ENCODE results near the gene RNF128. TPM values are rescaled to one million over a fixed set of nuclear protein-coding genes. Genes with fewer than 3 reads are reported as not detected.

Gene RNF128
- total RNA-seq, 2 donors from 2014 or later = 28.0 to 41.5 TPM

GRCh38 chrX:106730401-106730800 lies 3.9 kb downstream of the RNF128 start:
- TF ChIP-seq CTCF (IDR thresholded peaks at IDR 0.05) = no peak
- H3K9me3 ChIP-seq = no peaks in the 10 kb centered on the region
- H3K27ac ChIP-seq = no peak overlapping the region
- H3K27me3 ChIP-seq = no peaks in the 10 kb centered on the region
- no peak overlapping the region for H3K9ac ChIP-seq (ENCODE audit: low read depth in 2 of 2, low read length in 2 of 2)
- no peak overlapping the region for H3K4me3 ChIP-seq
- DNase-seq = no peak
- H3K4me1 ChIP-seq = no peaks in the 10 kb centered on the region
- intact Hi-C loops (cut with DNase I) = no loop called here
- H3K36me3 ChIP-seq = no peaks in the 10 kb centered on the region

GRCh38 chrX:106731590-106731989 lies 5.1 kb downstream of the RNF128 start:
- no peak for DNase-seq
- TF ChIP-seq CTCF (IDR thresholded peaks at IDR 0.05) = no peak
- H3K27me3 ChIP-seq = no peaks in the 10 kb centered on the region
- H3K36me3 ChIP-seq = no peaks in the 10 kb centered on the region
- no peaks in the 10 kb centered on the region for H3K9me3 ChIP-seq
- intact Hi-C loops (cut with DNase I) = no loop called here
- no peak overlapping the region for H3K9ac ChIP-seq (ENCODE audit: low read depth in 2 of 2, low read length in 2 of 2)
- H3K27ac ChIP-seq = no peak overlapping the region
- H3K4me1 ChIP-seq = no peaks in the 10 kb centered on the region
- H3K4me3 ChIP-seq = no peak overlapping the region

GRCh38 chrX:106734827-106735226 lies 8.3 kb downstream of the RNF128 start:
- Histone ChIP-seq H3K9ac (ENCODE audit: low read depth in 2 of 2, low read length in 2 of 2) (no peak overlapping the region), H3K4me1 (no peaks in the 10 kb centered on the region), H3K9me3 (no peaks in the 10 kb centered on the region), H3K36me3 (no peaks in the 10 kb centered on the region), H3K27me3 (no peaks in the 10 kb centered on the region), H3K27ac (no peak overlapping the region), H3K4me3 (no peak overlapping the region)
- no peak for TF ChIP-seq CTCF (IDR thresholded peaks at IDR 0.05)
- DNase-seq = no peak
- intact Hi-C loops (cut with DNase I) = no loop called here

GRCh38 chrX:106740193-106740780 lies 13.8 kb downstream of the RNF128 start:
- TF ChIP-seq CTCF (IDR thresholded peaks at IDR 0.05) = no peak
- Histone ChIP-seq H3K27ac (no peak overlapping the region), H3K9ac (ENCODE audit: low read depth in 2 of 2, low read length in 2 of 2) (no peak overlapping the region), H3K27me3 (no peaks in the 10 kb centered on the region), H3K9me3 (no peaks in the 10 kb centered on the region), H3K36me3 (no peaks in the 10 kb centered on the region), H3K4me1 (no peaks in the 10 kb centered on the region), H3K4me3 (no peak overlapping the region)
- no peak for DNase-seq
- intact Hi-C loops (cut with DNase I) = no loop called here

- no peaks in the 10 kb centered on the region for H3K4me1 ChIP-seq
- no peak for DNase-seq
These were observed 15.7 kb downstream of the RNF128 start for GRCh38 chrX:106742193-106742592.

More at GRCh38 chrX:106742193-106742592, 15.7 kb downstream of the RNF128 start:
- no peaks in the 10 kb centered on the region for H3K27me3 ChIP-seq
- no peaks in the 10 kb centered on the region for H3K36me3 ChIP-seq
- intact Hi-C loops (cut with DNase I) = no loop called here
- H3K9me3 ChIP-seq = no peaks in the 10 kb centered on the region
- H3K27ac ChIP-seq = no peak overlapping the region
- TF ChIP-seq CTCF (IDR thresholded peaks at IDR 0.05) = no peak
- H3K9ac ChIP-seq (ENCODE audit: low read depth in 2 of 2, low read length in 2 of 2) = no peak overlapping the region
- H3K4me3 ChIP-seq = no peak overlapping the region
